ENCODE measurements around the gene PRRC2B.
A peak's percentile ranks its signal among the peaks of the same experiment; 100 is the strongest.

The PRRC2B gene

GRCh38 chr9:131518553-131518952, 124.7 kb downstream of the PRRC2B start:
- DNase-seq (ENCODE audit: low spot score): no peak

GRCh38 chr9:131520503-131520902, 126.6 kb downstream of the PRRC2B start:
- no peak for DNase-seq (ENCODE audit: low spot score)

GRCh38 chr9:131521203-131521602, 127.3 kb downstream of the PRRC2B start:
- DNase-seq (ENCODE audit: low spot score): no peak

GRCh38 chr9:131521822-131522221, 127.9 kb downstream of the PRRC2B start:
- DNase-seq (ENCODE audit: low spot score): no peak

GRCh38 chr9:131522257-131523085, 128.6 kb downstream of the PRRC2B start:
- no peak for DNase-seq (ENCODE audit: low spot score)

GRCh38 chr9:131523086-131523388, 129.2 kb downstream of the PRRC2B start:
- DNase-seq (ENCODE audit: low spot score): no peak

GRCh38 chr9:131523451-131524435, 129.9 kb downstream of the PRRC2B start:
- no peak for DNase-seq (ENCODE audit: low spot score)

GRCh38 chr9:131524665-131525315, 130.9 kb downstream of the PRRC2B start:
- DNase-seq (ENCODE audit: low spot score): no peak

- DNase-seq (ENCODE audit: low spot score): no peak
Observed at GRCh38 chr9:131525643-131526565, 132.0 kb downstream of the PRRC2B start.

GRCh38 chr9:131528186-131528585, 134.3 kb downstream of the PRRC2B start:
- no peak for DNase-seq (ENCODE audit: low spot score)

GRCh38 chr9:131528886-131529505, 135.1 kb downstream of the PRRC2B start:
- no peak for DNase-seq (ENCODE audit: low spot score)

- DNase-seq (ENCODE audit: low spot score): no peak
Observed at GRCh38 chr9:131529597-131530545, 136.0 kb downstream of the PRRC2B start.

GRCh38 chr9:131530546-131530919, 136.6 kb downstream of the PRRC2B start:
- no peak for DNase-seq (ENCODE audit: low spot score)

GRCh38 chr9:131530920-131531832, 137.3 kb downstream of the PRRC2B start, which contains the start of gene UCK1:
TSS of gene UCK1 (minus strand) at chr9:131531263. CDS start at chr9:131531174, 89 bp downstream.
- peak; percentile 100 for DNase-seq (ENCODE audit: low spot score)

- no peak for DNase-seq (ENCODE audit: low spot score)
Observed at GRCh38 chr9:131534721-131535237, 140.9 kb downstream of the PRRC2B start.

GRCh38 chr9:131537946-131538345, 144.1 kb downstream of the PRRC2B start:
- no peak for DNase-seq (ENCODE audit: low spot score)

GRCh38 chr9:131539223-131539923, 145.5 kb downstream of the PRRC2B start:
- DNase-seq (ENCODE audit: low spot score): no peak

GRCh38 chr9:131543141-131543540, 149.3 kb downstream of the PRRC2B start:
- DNase-seq (ENCODE audit: low spot score): no peak
